ENCODE data around the gene DCLRE1B. TPM values are rescaled to one million over a fixed set of nuclear protein-coding genes. Genes with fewer than 3 reads are reported as not detected.

DCLRE1B gene
- total and polyA plus RNA-seq, 9 of the 15 experiments (the other 6 are each of a cell fraction or from before 2014, with no cell fraction given): 10.6 to 28.8 (median 17.2) TPM

- TF ChIP-seq CHD7 (IDR thresholded peaks at IDR 0.05; ENCODE audit: low read depth, low read length) (no peak), STAG1 (CRISPR knock-in tag; IDR thresholded peaks at IDR 0.05; ENCODE audit: borderline replicate concordance) (no peak), CHAMP1 (IDR thresholded peaks at IDR 0.05) (no peak), ZNF830 (CRISPR knock-in tag; IDR thresholded peaks at IDR 0.05) (no peak), YY1 (IDR thresholded peaks at IDR 0.05; ENCODE audit: borderline replicate concordance in 1 of 3, control insufficient read depth in 1 of 3, extremely low read depth in 1 of 3, insufficient read depth in 3 of 3, insufficient read length in 1 of 3, insufficient replicate concordance in 2 of 3, low read depth in 1 of 3, low read length in 2 of 3) (peak; percentile 98 to 100 (median 100)), E2F8 (IDR thresholded peaks at IDR 0.05; ENCODE audit: low read depth, partially characterized antibody) (peak; percentile 99)
Observed at GRCh38 chr1:113928941-113929749, 24.0 kb downstream of the DCLRE1B start, which contains the start of gene HIPK1 (continued).

Data from K562 (cell line).